ENCODE data around the gene TSHZ3. TPM values are rescaled to one million over a fixed set of nuclear protein-coding genes. Genes with fewer than 3 reads are reported as not detected.

TSHZ3 gene
- total and polyA plus RNA-seq, 2 of the 8 experiments (the other 6 are each of a cell fraction or from before 2014, with no cell fraction given), result 3.1 to 12.3 TPM

GRCh38 chr19:31283701-31284100, 65.5 kb downstream of the TSHZ3 start (continued):
- TF ChIP-seq, protein P1, sequence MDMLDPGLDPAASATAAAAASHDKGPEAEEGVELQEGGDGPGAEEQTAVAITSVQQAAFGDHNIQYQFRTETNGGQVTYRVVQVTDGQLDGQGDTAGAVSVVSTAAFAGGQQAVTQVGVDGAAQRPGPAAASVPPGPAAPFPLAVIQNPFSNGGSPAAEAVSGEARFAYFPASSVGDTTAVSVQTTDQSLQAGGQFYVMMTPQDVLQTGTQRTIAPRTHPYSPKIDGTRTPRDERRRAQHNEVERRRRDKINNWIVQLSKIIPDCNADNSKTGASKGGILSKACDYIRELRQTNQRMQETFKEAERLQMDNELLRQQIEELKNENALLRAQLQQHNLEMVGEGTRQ (IDR thresholded peaks at IDR 0.05; ENCODE audit: low read length), result no peak
- no peak for TF ChIP-seq JUN (IDR thresholded peaks at IDR 0.05; ENCODE audit: low read depth, low read length)
